HCT116 (cell line): ENCODE data around the gene PCDHGA11. TPM values are rescaled to one million over a fixed set of nuclear protein-coding genes. Genes with fewer than 3 reads are reported as not detected.

ENCODE experiments used
- ATAC-seq: fragments of 200-7000 bp; cut with Tn5 transposase; 2 replicates; pipeline ENCODE4 v1.9.1; 2020; ENCODE audit warnings: mild to moderate bottlenecking, moderate library complexity
- BruUV-seq: library from RNA; stranded (reverse); fragments of 400-500 nt; replicated peaks from 2 replicates; lab custom pipeline; 2021; lab: Mats Ljungman, UMichigan
- CTCF ChIA-PET: fragments of 300-600 bp; sonication (Branson Sonifier 250); formaldehyde crosslinking; loops from one replicate; lab custom pipeline; 2021; ENCODE audit warnings: antibody characterized with exemption; lab: Charles Lee
- POLR2A ChIA-PET: fragments of 300-600, 350-600 bp; sonication (Branson Sonifier 250); formaldehyde crosslinking; loops from one replicate; lab custom pipeline; 2021; ENCODE audit warnings: antibody characterized with exemption; lab: Charles Lee
- RAD21 ChIA-PET, 2 experiments: fragments of 300-600 bp; sonication (Branson Sonifier 250); formaldehyde crosslinking; loops; one replicate each; lab custom pipeline; 2023; ENCODE audit warnings: low total read pairs in 2 of 2; ENCODE audit not compliant: uncharacterized antibody in 2 of 2, unreplicated experiment in 2 of 2, low non-redundant PET in 1 of 2; lab: Charles Lee
- DNase-seq: peaks from one replicate; pipeline ENCODE4 v3.0.0-alpha.2; 2010; ENCODE audit warnings: low read depth, low spot score
- H2AFZ ChIP-seq: fragments of 200-600 bp; shearing (Covaris generic), sonication (generic); 2 replicates; pipeline ENCODE4 v1.6.1; 2017; ENCODE audit warnings: low read depth, mixed run types, mixed read lengths, antibody characterized with exemption, low read length; ENCODE audit not compliant: poor library complexity, severe bottlenecking
- H3K27ac ChIP-seq: 2 replicates; pipeline ENCODE4 v1.5.1; 2012; ENCODE audit warnings: low read depth, low read length
- H3K27me3 ChIP-seq: fragments of 200-600 bp; sonication (generic); 2 replicates; pipeline ENCODE4 v1.6.1; 2016; ENCODE audit warnings: mixed run types, low read length, mixed read lengths; ENCODE audit not compliant: insufficient read depth
- H3K36me3 ChIP-seq, 2 experiments: fragments of 200-500 bp in 1 of 2; fragments of 200-600 bp in 1 of 2; sonication (Bioruptor generic) in 1 of 2; sonication (generic) in 1 of 2; 2 replicates each; pipeline versions ENCODE4 v1.5.1 to v1.6.1; 2014 to 2016; ENCODE audit warnings: low read length in 2 of 2, inconsistent platforms in 1 of 2, mixed read lengths in 1 of 2, mixed run types in 1 of 2; ENCODE audit not compliant: insufficient read depth in 2 of 2, control insufficient read depth in 1 of 2
- H3K4me1 ChIP-seq, 2 experiments: fragments of 200-600 bp in 1 of 2; sonication (generic) in 1 of 2; 2 replicates each; pipeline versions ENCODE4 v1.5.1 to v1.6.1; 2012 to 2017; ENCODE audit warnings: low read length in 2 of 2, inconsistent platforms in 1 of 2, mild to moderate bottlenecking in 1 of 2, mixed read lengths in 1 of 2, mixed run types in 1 of 2, moderate library complexity in 1 of 2; ENCODE audit not compliant: insufficient read depth in 2 of 2, control insufficient read depth in 1 of 2
- H3K4me2 ChIP-seq: fragments of 200-600 bp; sonication (generic); 2 replicates; pipeline ENCODE4 v1.6.1; 2017; ENCODE audit warnings: mixed run types, low read length, mixed read lengths
- H3K4me3 ChIP-seq, 2 experiments: fragments of 200-600 bp in 1 of 2; sonication (generic) in 1 of 2; replicated peaks in 1 of 2; 2 replicates each; pipeline ENCODE4 v1.5.1; 2011 to 2016; ENCODE audit warnings: low read length in 2 of 2, control low read depth in 1 of 2, low read depth in 1 of 2, mild to moderate bottlenecking in 1 of 2, mixed read lengths in 1 of 2, mixed run types in 1 of 2
- H3K79me2 ChIP-seq: fragments of 200-600 bp; sonication (generic); 2 replicates; pipeline ENCODE4 v1.6.1; 2017; ENCODE audit warnings: mild to moderate bottlenecking, mixed run types, low read length, moderate library complexity, mixed read lengths; ENCODE audit not compliant: insufficient read depth
- H3K9ac ChIP-seq: fragments of 200-600 bp; sonication (generic); 2 replicates; pipeline ENCODE4 v1.6.1; 2016; ENCODE audit warnings: low read length, mixed read lengths
- H3K9me2 ChIP-seq: fragments of 200-600 bp; sonication (generic), shearing (Covaris generic); 2 replicates; pipeline ENCODE4 v1.6.1; 2017; ENCODE audit warnings: mixed run types, mild to moderate bottlenecking, moderate library complexity; ENCODE audit not compliant: insufficient read depth
- H3K9me3 ChIP-seq, 2 experiments: fragments of 200-500 bp in 1 of 2; fragments of 200-600 bp in 1 of 2; sonication (Bioruptor generic) in 1 of 2; sonication (generic) in 1 of 2; 2 replicates each; pipeline ENCODE4 v1.6.1; 2014 to 2017; ENCODE audit warnings: low read length in 2 of 2, mixed read lengths in 2 of 2, inconsistent platforms in 1 of 2, low read depth in 1 of 2, mild to moderate bottlenecking in 1 of 2, mixed run types in 1 of 2, moderate library complexity in 1 of 2; ENCODE audit not compliant: control insufficient read depth in 1 of 2, insufficient read depth in 1 of 2
- H4K20me1 ChIP-seq: fragments of 200-600 bp; sonication (generic), shearing (Covaris generic); 2 replicates; pipeline ENCODE4 v1.6.1; 2017; ENCODE audit warnings: mixed run types, mild to moderate bottlenecking, moderate library complexity; ENCODE audit not compliant: insufficient read depth
- CTCF ChIP-seq, 3 experiments: fragments of 200-600 bp in 1 of 3; sonication (generic) in 1 of 3; IDR thresholded peaks in 2 of 3; conservative IDR thresholded peaks in 1 of 3; 2 replicates each; pipeline ENCODE4 v1.5.1; 2012 to 2017; ENCODE audit warnings: low read depth in 2 of 3, low read length in 2 of 3, antibody characterized with exemption in 1 of 3, borderline replicate concordance in 1 of 3, control low read depth in 1 of 3, mild to moderate bottlenecking in 1 of 3, mixed read lengths in 1 of 3, mixed run types in 1 of 3, moderate library complexity in 1 of 3; ENCODE audit not compliant: insufficient read depth in 1 of 3
- SIN3A ChIP-seq: IDR thresholded peaks from 2 replicates; pipeline ENCODE4 v1.6.1; 2012; ENCODE audit warnings: low read depth
- YY1 ChIP-seq: IDR thresholded peaks from 2 replicates; pipeline ENCODE4 v1.6.1; 2011; ENCODE audit warnings: low read length, low read depth, moderate library complexity, mild to moderate bottlenecking; ENCODE audit not compliant: insufficient replicate concordance; ENCODE audit errors: extremely low read depth
- ZNF274 ChIP-seq: fragments of 200-500 bp; sonication (Bioruptor generic); IDR thresholded peaks from 2 replicates; pipeline ENCODE4 v1.6.1; 2014; ENCODE audit warnings: mild to moderate bottlenecking, low read depth, low read length, inconsistent platforms
- intact Hi-C: fragments of 100-400 bp; cut with micrococcal nuclease; formaldehyde crosslinking; loops from 2 replicates; pipeline ENCODE4 v1.10.0; 2022
- total RNA-seq: library from RNA; stranded (reverse); gene quantifications from one replicate; pipeline ENCODE4 v1.2.1, GENCODE V29; 2021; ENCODE audit not compliant: unreplicated experiment

Gene PCDHGA11
- total RNA-seq, 1 experiment from 2014 or later = 0.39 TPM

- RAD21 ChIA-PET = no interaction called here
- TF ChIP-seq CTCF (IDR thresholded peaks at IDR 0.05 in 2 of 3, conservative IDR thresholded peaks at IDR 0.05 in 1 of 3; ENCODE audit: borderline replicate concordance in 1 of 3, insufficient read depth in 1 of 3, low read depth in 2 of 3, low read length in 2 of 3) = no peak
- Histone ChIP-seq H3K9ac (no peak overlapping the region), H3K4me2 (no peak overlapping the region), H3K27ac (no peak overlapping the region), H3K4me1 (no peaks in the 10 kb centered on the region), H4K20me1 (no peaks in the 10 kb centered on the region), H3K36me3 (no peaks in the 10 kb centered on the region), H3K4me3 (no peak overlapping the region), H3K27me3 (no peaks in the 10 kb centered on the region), H2AFZ (no peak overlapping the region), H3K79me2 (no peaks in the 10 kb centered on the region), H3K9me2 (no peaks in the 10 kb centered on the region), H3K9me3 (peaks cover 4 to 22% of the 10 kb centered on the region in 2 experiments; a peak in 2 of 4 replicates)
- ATAC-seq = no peak
- POLR2A ChIA-PET = no interaction called here
- CTCF ChIA-PET = interaction anchor here (1.0 to 1.9 kb wide), 4 partner anchors 9 to 143 kb away, joined by 5 to 11 read pairs (median 6); partner anchors contain the start of gene PCDHGA10
- intact Hi-C loops = no loop called here
- no TSS peak for BruUV-seq
- no peak for DNase-seq
Measured at GRCh38 chr5:141421489-141421855, 621 bp downstream of the PCDHGA11 start.

GRCh38 chr5:141422742-141423291, 2.0 kb downstream of the PCDHGA11 start:
- Histone ChIP-seq H3K4me1 (no peaks in the 10 kb centered on the region), H3K27ac (no peak overlapping the region), H4K20me1 (no peaks in the 10 kb centered on the region), H3K27me3 (no peaks in the 10 kb centered on the region), H3K4me3 (no peak overlapping the region), H3K9me2 (no peaks in the 10 kb centered on the region), H3K9ac (no peak overlapping the region), H3K4me2 (no peak overlapping the region), H3K9me3 (peaks cover 4 to 22% of the 10 kb centered on the region in 2 experiments; a peak in 2 of 4 replicates), H3K79me2 (no peaks in the 10 kb centered on the region), H3K36me3 (no peaks in the 10 kb centered on the region), H2AFZ (no peak overlapping the region)
- ChIA-PET CTCF (no interaction called here), RAD21 (no interaction called here), POLR2A (no interaction called here)
- TF ChIP-seq YY1 = no peak
- no peak for TF ChIP-seq SIN3A
- no peak for TF ChIP-seq CTCF (IDR thresholded peaks at IDR 0.05 in 2 of 3, conservative IDR thresholded peaks at IDR 0.05 in 1 of 3; ENCODE audit: borderline replicate concordance in 1 of 3, insufficient read depth in 1 of 3, low read depth in 2 of 3, low read length in 2 of 3)
- TF ChIP-seq ZNF274 = no peak
- ATAC-seq (no peak), DNase-seq (no peak)
- intact Hi-C loops = no loop called here
- no TSS peak for BruUV-seq
